ENCODE measurements around the gene HCLS1. TPM values are rescaled to one million over a fixed set of nuclear protein-coding genes. Genes with fewer than 3 reads are reported as not detected.
"Not testable (repeated sequence)": the region's sequence is repeated elsewhere in the genome, so short reads cannot be mapped to it uniquely, and the experiment has no call there.

Gene HCLS1
- total RNA-seq, 1 donor from 2014 or later = 35.4 TPM

DNA sequence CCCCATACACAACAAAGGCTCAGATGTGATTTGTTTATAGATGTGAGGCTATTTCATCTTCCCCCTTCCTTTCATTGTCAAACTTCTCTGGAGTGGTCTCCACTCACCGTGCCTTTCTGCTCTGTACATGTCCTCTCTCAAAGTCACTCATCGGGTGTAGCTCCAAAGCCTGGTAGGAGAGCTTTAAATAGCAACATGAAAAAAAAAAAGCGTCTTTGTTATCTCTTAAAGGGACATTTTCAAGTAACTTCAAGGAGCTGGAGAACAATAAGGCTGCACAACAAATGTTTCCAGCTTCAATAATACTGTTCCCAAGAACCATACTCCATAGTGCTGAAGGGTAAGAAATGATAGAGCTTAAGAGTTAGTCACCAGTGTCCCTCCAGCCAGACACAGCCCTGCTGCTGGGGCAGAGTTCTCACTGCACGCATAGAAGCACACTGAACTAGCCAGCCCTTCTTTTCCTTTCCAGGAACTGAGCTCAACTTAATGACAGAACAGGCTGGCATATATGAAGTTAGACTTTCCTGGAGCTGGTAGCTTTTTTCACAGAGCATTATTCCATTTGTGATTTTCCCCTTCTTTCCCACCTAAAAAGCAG lies 59.4 kb downstream of the HCLS1 start:
- Histone ChIP-seq H3K9me3 (no peaks in the 10 kb centered on the region), H3K36me3 (no peaks in the 10 kb centered on the region), H3K4me1 (no peaks in the 10 kb centered on the region), H3K27ac (no peak overlapping the region), H3K27me3 (no peaks in the 10 kb centered on the region), H3K4me3 (no peak overlapping the region)
- no peak for DNase-seq (ENCODE audit: extremely low spot score in 2 of 2)
- TF ChIP-seq POLR2A (IDR thresholded peaks at IDR 0.05) = no peak
- no peak for TF ChIP-seq POLR2AphosphoS5 (IDR thresholded peaks at IDR 0.05; ENCODE audit: insufficient read depth in 1 of 2, low read depth in 1 of 2)
- TF ChIP-seq, protein P1, sequence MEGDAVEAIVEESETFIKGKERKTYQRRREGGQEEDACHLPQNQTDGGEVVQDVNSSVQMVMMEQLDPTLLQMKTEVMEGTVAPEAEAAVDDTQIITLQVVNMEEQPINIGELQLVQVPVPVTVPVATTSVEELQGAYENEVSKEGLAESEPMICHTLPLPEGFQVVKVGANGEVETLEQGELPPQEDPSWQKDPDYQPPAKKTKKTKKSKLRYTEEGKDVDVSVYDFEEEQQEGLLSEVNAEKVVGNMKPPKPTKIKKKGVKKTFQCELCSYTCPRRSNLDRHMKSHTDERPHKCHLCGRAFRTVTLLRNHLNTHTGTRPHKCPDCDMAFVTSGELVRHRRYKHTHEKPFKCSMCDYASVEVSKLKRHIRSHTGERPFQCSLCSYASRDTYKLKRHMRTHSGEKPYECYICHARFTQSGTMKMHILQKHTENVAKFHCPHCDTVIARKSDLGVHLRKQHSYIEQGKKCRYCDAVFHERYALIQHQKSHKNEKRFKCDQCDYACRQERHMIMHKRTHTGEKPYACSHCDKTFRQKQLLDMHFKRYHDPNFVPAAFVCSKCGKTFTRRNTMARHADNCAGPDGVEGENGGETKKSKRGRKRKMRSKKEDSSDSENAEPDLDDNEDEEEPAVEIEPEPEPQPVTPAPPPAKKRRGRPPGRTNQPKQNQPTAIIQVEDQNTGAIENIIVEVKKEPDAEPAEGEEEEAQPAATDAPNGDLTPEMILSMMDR (IDR thresholded peaks at IDR 0.05) = no peak
- intact Hi-C loops (cut with DNase I) = no loop called here

DNA sequence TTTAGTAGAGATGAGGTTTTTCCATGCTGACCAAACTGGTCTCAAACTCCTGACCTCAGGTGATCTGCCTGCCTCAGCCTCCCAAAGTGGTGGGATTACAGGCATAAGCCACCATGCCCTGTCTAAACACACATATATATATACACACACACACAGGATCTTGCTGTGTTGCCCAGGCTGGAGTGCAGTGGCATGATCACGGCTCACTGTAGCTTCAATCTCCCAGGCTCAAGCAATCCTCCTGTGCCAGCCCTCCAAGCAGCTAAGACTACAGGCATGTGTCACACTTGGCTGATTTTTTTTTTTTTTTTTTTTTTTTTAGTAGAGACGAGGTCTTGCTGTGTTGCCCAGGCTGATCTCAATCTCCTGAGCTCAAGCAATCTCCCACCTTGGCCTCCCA lies 60.8 kb downstream of the HCLS1 start:
- H3K36me3 ChIP-seq; DNase-seq (ENCODE audit: extremely low spot score in 2 of 2); H3K27ac ChIP-seq; H3K9me3 ChIP-seq; H3K4me3 ChIP-seq; intact Hi-C loops (cut with DNase I); H3K4me1 ChIP-seq; H3K27me3 ChIP-seq: not testable (repeated sequence)

DNA sequence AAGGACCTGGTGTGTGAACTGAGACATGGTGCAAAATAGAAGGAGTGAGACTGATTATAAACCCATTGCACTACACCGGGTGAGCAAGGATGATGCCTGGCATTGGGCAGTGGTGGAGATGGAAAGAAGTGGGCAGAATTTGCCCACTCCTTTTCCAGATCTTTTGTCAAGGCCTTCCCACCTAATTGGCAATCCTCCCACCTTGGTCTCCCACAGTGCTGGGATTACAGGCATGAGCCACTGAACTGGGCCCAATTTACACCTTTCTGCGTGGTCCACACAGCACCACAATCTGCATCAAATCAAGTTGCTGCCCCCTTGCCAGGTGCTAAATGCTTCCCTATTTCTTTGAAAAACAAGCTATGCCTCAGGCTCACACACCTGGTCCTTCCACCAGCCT lies 62.1 kb downstream of the HCLS1 start:
- Histone ChIP-seq H3K36me3 (no peaks in the 10 kb centered on the region), H3K27ac (no peak overlapping the region), H3K4me1 (no peaks in the 10 kb centered on the region), H3K9me3 (no peaks in the 10 kb centered on the region), H3K27me3 (no peaks in the 10 kb centered on the region), H3K4me3 (no peak overlapping the region)
- TF ChIP-seq, protein P1 (IDR thresholded peaks at IDR 0.05) = no peak
- TF ChIP-seq POLR2A (IDR thresholded peaks at IDR 0.05) = no peak
- TF ChIP-seq POLR2AphosphoS5 (IDR thresholded peaks at IDR 0.05; ENCODE audit: insufficient read depth in 1 of 2, low read depth in 1 of 2) = no peak
- intact Hi-C loops (cut with DNase I) = no loop called here
- DNase-seq (ENCODE audit: extremely low spot score in 2 of 2) = no peak

- Histone ChIP-seq H3K27ac (no peak overlapping the region), H3K4me1 (no peaks in the 10 kb centered on the region), H3K4me3 (no peak overlapping the region), H3K9me3 (no peaks in the 10 kb centered on the region), H3K36me3 (no peaks in the 10 kb centered on the region), H3K27me3 (no peaks in the 10 kb centered on the region)
- intact Hi-C loops (cut with DNase I) = no loop called here
- no peak for DNase-seq (ENCODE audit: extremely low spot score in 2 of 2)
- TF ChIP-seq, protein P1 (IDR thresholded peaks at IDR 0.05) = no peak
- no peak for TF ChIP-seq POLR2AphosphoS5 (IDR thresholded peaks at IDR 0.05; ENCODE audit: insufficient read depth in 1 of 2, low read depth in 1 of 2)
- TF ChIP-seq POLR2A (IDR thresholded peaks at IDR 0.05) = no peak
Measured at GRCh38 chr3:121595765-121596406, 64.8 kb downstream of the HCLS1 start.

DNA sequence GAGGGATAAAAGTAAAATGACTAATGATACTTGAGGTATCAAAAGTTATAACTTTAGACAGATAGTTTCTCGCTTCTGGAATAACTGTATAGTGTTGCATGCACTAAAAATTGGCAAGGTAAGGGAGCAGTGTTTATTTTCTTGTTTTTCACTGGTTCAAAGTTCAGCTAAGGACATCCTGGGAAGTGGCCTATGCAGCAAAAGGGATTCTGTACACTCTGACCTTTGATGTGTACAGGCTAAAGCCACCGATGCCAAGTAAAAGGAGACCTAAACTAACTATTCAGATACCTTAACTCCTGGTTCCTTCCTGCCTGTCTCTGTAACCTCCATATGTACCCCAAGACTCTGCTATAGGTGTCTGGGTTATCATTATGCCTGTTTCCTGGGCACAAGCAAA lies 65.9 kb downstream of the HCLS1 start:
- H3K4me1 ChIP-seq = no peaks in the 10 kb centered on the region
- no peak overlapping the region for H3K27ac ChIP-seq
- H3K9me3 ChIP-seq = no peaks in the 10 kb centered on the region
- intact Hi-C loops (cut with DNase I) = no loop called here
- H3K27me3 ChIP-seq = no peaks in the 10 kb centered on the region
- no peaks in the 10 kb centered on the region for H3K36me3 ChIP-seq
- DNase-seq (ENCODE audit: extremely low spot score in 2 of 2) = no peak
- no peak overlapping the region for H3K4me3 ChIP-seq
- TF ChIP-seq, protein P1 (IDR thresholded peaks at IDR 0.05) = no peak
- TF ChIP-seq POLR2A (IDR thresholded peaks at IDR 0.05) = no peak
- no peak for TF ChIP-seq POLR2AphosphoS5 (IDR thresholded peaks at IDR 0.05; ENCODE audit: insufficient read depth in 1 of 2, low read depth in 1 of 2)

- H3K4me3 ChIP-seq; H3K4me1 ChIP-seq; H3K9me3 ChIP-seq; H3K36me3 ChIP-seq; H3K27ac ChIP-seq; DNase-seq (ENCODE audit: extremely low spot score in 2 of 2); H3K27me3 ChIP-seq; intact Hi-C loops (cut with DNase I): not testable (repeated sequence)
Measured at GRCh38 chr3:121593806-121594205, 66.9 kb downstream of the HCLS1 start.
